Activated CD4-positive, alpha-beta T cell treated with anti-CD3 and anti-CD28 coated beads, Interleukin-2, Interleukin-6, amounts not matched to agents 100 ng/mL and 50 ng/mL, durations not matched to agents 16 hours and 8 hours (primary cell): Measurements from ENCODE around the gene SEMA3B.
"Not testable (repeated sequence)": the region's sequence is repeated elsewhere in the genome, so short reads cannot be mapped to it uniquely, and the experiment has no call there.

Experiments
- DNase-seq: peaks from one replicate; pipeline ENCODE4 v3.0.0-alpha.2; 2020

Gene SEMA3B

DNA sequence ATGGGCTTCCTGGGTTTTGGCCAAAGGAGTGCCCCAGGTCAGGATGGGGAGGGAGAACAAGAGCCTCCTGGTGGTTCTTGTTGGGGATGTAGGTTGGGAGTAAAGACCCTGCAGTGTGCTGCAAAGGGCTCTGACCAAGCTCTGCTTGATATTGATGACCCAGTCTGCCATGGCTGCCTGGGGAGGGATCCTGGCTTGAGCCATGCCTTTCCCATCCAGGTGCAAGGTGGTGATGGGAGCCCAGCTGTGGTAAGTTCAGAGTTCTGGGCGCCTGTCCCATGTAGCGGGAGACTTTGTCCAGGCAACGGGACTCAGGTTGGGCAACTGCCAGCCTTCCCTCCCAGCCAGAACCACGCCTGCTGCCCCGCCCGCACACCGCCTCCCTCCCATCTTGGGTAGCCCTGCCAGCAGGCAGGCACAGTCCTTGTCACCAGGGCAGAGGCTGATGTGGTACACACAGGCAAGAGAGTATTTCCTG, 30.4 kb upstream of the SEMA3B start:
- DNase-seq, result peak; percentile 52

DNA sequence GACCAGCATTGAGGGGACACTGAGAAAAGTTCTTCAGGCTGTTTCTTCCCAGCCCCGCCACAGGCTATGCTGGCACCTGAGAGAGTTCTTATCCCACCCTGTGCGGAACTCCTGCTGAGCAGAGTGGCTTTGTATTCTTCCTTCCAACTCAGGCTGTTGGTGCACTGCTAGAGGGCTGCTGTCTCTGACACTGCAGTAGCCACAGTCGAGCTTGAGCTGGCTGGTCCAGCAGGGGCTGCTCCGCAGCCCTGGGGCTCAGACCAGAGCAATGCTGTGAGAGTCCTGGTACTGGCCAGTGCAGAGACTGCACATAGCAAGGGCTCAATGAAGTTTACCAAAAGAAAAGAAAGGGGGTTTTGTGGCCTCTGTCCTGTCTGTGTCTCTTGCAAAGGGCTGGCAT, 29.3 kb upstream of the SEMA3B start:
- DNase-seq, result no peak

DNA sequence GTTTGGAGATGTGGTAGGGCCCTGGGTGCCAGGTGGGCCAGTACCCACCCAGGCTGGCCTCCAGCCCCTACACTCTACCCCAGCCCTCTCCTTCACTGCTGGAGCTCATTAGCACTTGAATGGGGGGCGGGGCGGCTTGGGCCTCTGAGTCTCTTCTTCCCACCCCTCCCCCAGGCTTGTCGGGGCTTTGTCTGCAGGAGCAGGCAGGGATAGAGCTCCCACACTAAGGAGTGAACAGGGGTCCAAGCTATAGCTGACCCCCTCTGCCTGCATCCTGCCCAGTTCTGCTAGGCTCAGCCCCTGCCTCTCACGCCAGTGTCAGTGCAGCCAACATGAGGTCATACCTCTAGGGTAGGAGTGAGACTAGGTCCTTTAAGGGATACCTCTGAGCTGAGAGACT, 27.8 kb upstream of the SEMA3B start:
- no peak for DNase-seq

DNA sequence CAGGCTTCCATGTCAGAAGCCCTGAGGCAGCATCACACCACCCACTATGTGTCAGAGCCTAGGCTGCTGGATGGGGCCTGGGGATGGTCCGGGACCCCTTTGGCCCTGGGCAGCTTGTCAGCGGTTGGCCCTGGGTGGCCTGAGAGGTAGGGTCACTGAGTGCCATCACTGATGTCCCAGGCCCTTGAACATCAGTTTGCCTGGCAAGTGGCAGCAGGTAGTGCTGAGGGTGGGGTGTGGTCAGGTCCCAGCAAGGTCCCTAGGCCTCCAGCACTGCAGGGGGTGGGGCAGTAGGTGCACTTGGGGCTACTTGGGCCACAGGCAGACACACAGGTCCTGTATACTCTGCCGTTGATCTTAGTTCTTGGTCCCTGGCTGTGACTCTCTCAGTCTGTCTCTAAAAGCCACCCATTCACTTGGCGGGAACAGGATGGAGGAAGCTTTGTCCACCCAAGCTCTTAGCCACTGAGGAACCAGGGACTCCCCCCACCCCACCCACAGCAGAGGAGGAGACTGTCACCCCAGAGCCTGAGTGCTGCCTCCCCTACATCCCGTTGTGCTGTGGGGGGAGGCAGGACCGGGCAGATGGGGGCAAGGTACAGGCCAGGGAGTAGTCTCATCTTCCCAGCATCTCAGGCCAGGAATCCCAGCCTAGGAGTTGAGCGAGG, 27.1 kb upstream of the SEMA3B start:
- peak; percentile 12 for DNase-seq

DNA sequence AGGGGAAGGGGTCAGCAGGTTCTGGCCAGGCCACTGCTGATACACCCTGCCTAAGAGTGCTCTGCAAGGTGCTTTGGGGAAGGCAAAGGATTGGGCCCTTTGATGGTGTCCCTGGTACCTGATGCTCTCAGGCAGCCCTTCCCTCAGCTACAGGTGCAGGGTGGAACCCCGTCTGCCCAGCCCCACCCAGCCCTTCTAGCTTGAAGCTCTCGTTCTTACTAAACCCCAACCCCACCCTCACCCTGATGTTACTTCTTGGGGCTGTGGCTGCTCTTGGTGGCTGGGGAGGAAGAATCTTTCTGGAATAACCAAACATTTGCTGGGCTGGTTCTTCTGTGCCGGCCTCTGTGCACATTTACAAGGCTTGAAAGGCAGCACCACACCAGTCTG, 26.6 kb upstream of the SEMA3B start:
- DNase-seq, result peak; percentile 62

DNA sequence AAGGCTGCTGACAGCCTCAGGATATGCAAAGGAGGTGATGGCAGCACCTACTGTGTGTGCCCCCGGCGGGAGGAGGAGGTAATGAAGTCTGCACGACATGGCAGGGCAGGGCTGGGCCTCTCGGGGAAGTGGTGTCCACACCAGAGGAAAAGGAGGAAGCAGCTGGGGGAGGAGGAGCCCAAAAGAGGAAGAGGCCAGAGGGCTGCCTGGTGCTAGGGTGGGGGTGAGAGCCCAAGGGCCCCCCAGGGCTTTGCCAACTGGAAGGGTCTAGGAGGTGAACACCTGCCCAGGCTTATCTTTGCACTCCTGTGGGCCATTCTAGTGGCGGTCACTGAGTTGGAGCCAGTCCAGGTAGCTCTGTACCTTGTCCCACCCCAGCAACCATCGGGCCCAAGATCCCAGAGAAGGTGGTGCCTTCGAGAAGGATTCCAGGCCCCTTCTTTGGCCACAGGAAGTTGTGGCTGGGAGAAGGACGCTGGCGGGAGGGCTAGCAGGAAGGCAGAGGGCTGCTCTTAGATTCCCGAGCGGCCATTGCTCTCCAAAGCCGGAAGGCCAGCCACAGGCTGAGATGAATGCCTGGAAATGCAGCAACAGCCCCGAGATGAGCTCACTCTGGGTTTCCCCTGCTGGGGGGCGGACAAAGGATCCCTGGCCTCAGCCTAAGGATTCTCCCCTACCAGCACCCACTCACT, 25.9 kb upstream of the SEMA3B start:
- peak; percentile 57 for DNase-seq

DNA sequence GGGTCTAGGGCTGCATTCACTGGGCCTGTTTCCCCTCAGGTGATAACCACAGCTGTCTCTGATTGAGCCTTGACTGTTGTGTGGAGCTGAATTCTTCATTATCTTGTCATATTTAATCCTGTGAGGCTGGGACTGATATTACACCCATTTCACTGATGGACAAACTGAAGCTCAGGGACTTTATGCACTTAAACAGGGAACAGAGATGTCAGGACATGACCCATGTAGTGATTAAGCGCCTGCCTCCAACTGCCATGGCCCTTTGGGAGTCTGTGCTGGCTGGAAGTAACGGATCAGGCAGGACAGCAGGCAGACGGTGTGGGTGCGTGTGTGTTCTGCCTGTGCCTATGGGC, 25.4 kb upstream of the SEMA3B start:
- DNase-seq, result no peak

DNA sequence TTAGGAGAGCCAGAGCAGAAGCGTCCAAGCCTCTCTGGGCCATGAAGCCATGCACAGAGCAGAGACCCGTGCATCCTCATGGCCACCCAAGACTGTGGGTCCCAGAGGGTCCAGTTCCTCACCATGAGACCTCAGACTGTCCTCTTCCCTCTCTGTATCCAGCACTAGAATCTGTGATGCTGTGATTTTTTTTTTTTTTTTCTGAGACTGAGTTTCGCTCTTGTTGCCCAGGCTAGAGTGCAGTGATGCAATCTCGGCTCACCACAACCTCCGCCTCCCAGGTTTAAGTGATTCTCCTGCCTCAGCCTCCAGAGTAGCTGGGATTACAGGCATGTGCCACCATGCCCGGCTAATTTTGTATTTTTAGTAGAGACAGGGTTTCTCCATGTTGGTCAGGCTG, 24.1 kb upstream of the SEMA3B start:
- not testable (repeated sequence) for DNase-seq

DNA sequence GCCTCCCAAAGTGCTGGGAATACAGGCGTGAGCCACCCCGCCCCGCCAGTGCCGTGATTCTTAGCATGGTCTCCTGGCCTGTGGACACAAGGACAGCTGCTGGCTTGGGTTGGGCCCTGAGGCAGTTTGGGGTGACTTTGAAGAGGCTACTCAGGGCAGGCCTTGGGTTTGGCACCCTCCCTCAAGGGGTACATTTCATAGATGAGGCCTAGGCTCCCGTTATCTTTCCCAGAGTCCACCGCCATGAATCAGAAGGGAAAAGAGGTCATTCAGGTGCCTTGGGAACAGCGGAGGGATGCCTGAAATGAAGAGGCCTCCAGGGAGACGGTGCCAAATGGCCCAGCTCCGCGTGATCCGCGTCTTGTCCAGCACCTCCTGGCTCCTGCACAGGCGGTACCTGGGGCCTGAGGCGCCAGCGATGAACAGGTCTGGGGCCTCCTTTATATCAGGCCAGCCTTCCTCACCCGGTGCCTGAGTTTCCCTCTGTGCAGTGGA, 23.6 kb upstream of the SEMA3B start:
- DNase-seq, result no peak

DNA sequence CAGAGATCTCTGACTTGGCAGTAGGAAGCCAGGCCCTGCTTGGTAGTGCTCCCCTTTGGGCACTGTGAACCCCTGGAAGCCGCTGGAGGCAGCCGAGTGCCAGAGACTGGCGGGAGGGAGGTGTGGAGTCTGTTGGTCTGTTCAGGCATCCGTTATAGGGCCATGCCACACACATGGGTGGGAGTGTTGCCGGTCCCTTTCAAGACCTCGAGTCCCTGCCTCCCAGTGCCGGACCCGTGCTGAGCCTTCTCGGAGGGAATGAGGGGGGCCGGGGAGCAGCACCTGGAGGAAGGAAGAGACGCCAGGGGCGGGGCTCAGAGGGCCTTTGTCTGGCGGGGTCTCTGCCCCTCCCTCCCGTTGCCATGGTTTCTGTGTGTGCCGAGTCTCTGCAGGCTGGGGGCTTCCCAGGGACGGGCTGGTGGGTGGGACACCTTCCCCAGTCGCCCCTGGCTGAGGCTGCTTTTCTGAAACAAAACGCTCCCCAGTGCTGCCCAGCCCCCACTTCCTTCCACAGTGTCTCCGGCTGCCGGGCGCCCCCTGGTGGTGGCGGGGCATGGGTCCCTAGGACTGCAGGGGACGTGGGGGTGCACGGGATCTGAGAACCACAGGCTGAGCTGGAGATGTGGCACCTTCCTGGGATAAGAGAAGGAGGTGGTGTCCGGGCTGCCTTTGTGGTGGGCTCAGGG, 23.0 kb upstream of the SEMA3B start:
- DNase-seq, result peak; percentile 95

DNA sequence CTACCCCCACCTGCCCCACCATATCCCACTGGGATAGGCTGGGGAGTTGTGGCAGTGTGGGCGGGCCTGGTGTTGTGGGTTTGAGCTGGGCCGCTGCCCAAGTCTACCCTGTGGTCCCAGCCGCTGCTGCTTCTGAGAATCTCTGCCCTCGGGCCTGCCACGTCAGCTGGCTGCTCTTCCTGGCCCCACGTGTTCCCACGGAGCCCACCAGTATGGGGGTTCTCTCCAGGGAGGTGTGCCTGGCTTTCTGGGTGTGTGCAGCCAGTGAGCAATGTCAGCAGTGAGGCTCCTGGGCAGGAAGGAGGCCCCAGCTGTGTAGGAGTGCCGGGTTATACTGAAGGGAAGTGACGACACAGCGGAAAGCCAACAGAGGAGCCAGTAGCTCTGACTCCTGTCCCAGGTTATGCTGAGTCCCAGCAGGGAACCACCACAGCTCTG, 22.4 kb upstream of the SEMA3B start:
- peak; percentile 92 for DNase-seq

DNA sequence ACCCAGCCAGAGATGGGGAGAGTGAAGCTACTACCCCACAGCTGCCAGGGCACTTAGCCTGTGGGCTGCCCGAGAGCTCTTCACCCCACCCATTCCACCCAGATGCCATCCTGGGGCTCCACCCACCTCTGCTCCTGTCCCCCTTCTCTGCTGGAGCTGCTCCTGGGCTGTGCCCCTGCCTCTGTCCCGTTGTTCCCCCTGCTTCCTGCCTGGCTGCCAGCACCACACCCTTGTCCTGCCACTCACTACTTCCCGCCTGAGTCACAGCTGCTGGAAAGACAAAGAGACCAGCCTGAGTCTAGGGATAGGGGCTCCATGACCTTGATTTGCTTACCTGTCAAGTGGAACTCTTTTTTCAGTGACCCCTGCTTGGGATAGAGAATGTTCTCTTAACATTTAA, 20.6 kb upstream of the SEMA3B start:
- no peak for DNase-seq

DNA sequence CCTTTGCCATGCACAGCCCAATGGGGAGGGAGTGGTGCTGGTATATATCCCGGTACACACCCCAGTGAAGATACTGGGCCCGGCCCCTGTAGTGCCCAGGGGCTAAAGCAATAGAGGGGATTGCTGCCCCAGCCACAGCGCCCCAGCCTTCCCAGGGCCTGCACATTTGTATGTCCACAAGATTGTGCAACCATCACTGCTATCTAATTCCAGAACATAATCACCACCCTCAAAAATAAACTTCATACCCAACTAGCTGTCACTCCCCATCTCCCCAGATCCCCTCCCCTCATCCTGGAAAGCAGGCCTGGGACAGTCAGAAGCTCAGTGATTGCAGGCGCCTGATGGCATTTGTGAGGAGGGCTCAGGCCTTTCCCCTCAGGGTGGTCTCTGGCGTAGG, 19.5 kb upstream of the SEMA3B start:
- DNase-seq, result no peak

DNA sequence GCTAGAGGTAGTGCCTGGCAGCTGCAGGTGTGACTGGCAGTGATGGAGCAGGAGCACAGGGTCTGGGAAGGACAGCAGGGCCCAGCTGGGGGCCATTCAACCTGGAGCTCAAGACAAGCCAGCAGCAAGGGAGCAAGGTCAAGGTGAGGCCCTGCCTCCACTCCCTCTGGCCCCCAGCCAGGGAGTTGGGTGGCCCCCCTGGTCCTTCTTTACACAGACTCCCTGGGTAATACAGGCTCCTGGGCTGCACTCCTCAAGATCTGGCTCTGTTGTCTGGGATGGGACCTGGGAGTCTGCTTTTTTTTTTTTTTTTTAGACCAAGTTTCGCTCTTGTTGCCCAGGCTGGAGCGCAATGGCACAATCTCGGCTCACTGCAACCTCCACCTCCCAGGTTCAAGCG, 18.4 kb upstream of the SEMA3B start:
- DNase-seq, result no peak

DNA sequence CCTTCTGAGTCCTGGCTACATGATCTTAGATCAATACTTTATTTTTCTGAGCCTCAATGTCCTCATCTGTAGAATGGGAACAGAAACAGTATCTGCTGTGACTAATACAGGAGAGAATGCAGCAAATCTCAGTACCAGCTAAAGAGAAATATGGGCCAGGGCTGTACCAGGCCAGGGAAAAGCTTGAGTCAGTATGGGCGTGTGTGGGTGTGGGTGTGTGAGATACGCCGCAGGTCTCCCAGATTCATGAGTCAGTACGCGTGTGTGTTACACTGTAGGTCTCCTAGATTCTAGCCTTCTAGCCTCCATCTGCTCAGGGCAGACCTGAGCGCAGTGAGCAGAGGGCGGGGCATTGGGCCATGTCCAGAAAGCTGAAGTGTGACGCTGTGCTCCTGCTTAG, 17.7 kb upstream of the SEMA3B start:
- peak; percentile 53 for DNase-seq

DNA sequence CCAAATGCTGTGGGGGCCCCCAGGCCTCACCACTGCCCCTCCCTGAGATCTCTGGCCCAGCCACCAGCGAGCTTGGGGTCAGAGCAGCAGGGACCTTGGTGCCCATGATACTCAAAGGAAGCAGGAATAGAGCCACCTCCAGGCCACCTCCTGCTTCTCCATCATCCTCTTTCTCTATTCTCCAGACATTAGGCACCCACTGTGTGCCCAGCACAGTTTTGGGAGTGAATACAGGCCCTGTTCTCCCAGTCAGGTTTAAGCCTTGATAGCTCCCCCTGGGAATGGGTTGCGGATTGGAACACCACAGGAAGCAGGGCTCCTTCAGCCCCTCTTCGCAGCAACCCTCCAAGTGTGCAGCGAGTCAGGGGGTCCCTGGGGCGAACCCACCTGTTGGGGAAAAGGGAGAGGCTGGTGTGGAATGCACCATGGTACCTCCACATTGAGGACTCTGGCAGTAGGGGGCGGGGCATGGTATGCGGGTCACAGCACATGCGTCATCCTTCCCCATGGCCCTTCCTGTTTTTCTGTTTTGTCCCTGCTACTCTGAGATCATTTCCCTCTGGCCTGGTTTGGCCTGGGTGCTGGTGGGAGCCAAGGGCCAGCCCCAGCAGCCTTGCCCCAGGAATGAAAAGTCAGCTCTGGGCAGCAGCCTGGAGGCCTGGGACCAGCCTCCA, 14.2 kb upstream of the SEMA3B start:
- DNase-seq, result no peak

DNA sequence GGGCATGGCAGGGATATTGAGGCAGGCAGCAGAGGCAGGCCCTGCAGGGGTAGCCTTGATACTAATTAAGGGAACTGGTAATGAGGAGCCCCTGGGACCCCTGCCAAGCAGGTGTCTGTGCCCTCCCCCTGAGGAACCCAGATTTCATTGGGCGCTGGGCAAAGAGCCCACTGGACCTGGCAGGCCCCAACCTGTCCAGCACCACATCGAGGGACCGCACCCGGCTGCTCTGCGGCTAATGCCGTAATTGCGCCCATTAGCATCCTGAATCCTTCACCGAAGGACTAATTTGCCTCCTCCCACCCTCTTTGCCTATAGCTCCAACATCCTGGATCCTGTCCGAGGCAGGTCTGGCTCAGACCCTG, 13.7 kb upstream of the SEMA3B start:
- no peak for DNase-seq

DNA sequence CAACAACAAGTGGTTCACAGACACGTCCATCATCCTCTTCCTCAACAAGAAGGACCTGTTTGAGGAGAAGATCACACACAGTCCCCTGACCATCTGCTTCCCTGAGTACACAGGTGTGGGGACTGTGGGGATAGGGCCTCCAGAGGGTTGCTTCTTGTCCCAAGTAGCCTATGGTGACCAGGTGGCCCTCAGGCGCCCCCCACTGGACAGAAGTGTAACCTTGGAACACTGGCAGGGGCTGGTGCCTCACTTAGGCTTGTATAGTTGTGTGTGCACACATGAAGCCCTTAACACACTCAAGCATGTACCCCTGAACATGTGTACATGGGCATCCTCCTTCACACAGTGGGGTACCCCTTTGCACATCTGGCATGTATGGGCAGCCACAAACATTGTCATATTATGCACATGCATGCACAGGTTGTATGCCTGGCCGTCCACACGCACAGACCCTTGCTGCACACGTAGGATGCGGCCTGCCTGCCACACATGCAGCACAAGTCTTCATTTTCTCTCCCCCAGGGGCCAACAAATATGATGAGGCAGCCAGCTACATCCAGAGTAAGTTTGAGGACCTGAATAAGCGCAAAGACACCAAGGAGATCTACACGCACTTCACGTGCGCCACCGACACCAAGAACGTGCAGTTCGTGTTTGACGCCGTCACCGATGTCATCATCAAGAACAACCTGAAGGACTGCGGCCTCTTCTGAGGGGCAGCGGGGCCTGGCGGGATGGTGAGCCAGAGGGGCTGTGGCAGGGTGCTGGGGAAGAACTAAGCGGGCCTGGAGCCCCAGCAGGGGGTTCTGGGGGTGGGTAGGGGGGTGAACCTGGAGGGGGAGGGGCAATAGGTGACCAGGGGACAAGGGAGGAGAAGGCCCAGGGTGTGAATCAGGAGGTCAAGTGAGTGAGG, 11.7 kb upstream of the SEMA3B start:
- DNase-seq, result peak; percentile 55

DNA sequence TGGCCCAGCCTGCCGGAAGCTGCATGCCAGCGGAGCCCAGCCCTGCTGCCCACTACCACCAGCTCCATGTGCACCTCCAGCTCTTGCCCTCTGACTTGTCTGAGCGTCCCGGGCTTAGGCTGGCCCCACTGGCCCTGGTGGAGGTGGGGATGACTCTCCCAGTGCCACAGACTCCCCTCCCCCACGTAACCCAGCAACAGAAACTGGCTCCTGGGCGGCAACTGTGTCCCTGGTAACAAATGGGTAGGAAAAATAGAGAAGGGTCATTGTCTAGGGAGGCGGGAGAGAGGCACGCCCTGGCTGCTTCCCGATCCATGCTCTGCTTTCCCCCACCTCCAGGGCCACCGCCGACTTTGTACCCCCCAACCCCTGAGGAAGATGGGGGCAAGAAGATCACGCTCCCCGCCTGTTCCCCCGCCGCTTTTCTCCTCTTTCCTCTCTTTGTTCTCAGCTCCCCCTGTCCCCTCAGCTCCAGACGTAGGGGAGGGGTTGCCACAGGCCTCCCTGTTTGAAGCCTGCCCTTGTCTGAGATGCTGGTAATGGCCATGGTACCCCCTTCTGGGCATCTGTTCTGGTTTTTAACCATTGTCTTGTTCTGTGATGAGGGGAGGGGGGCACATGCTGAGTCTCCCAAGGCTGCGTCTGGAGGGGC, 10.8 kb upstream of the SEMA3B start:
- DNase-seq, result no peak

DNA sequence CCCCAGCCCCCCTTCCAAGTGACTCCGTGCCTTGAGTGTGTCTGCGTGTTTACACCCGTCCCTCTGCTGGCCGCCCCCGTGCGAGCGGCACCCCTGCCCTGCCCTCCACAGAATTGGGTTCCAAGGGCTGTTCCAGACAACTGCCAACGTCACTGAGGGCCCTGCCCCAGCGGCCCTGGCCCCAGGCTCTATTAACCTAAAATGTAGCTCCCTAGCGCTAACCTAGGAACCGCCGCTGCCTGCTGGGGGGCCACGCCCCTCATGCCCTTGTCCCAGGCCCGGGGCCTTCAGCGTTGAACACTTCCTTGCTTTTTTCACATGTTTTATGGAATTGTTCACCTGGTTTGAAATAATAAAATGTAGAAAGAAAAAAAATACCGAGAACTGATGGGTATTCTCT, 10.0 kb upstream of the SEMA3B start:
- DNase-seq, result no peak

DNA sequence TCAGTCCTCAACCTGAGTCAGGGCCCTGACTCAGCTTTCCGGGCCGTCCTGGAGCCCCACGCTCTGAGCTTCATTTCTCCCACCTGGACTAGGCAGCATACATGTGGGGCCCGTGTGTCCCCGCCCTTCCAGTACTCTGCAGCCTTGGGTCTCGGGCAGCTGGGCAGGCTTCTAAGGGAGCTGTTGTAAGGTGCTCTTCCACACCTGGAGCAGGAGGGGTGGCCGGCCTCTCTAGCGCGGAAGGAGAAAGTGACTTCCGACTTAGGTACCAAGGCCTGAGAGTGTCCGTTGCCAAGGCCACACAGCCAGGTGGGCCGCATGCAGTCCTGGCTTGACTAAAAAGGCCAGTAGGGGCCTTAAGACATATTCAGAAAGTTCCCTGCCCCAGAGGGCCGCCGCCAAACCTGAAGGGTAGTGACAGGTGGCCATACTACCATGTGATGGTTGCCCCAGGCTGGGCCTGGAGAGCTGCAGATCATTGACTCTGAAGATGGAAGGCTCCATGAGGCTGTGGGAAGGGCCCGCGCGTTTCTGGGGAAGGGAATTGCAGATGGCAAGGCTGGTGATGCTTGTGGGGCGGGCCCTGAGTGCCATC, 9.4 kb upstream of the SEMA3B start:
- no peak for DNase-seq
